Fibroblast of lung (primary cell): ENCODE results near the gene PACS2. TPM values are rescaled to one million over a fixed set of nuclear protein-coding genes. Genes with fewer than 3 reads are reported as not detected.

Source experiments
- DNase-seq, 2 donors: peaks; one replicate each; pipeline versions ENCODE4 v3.0.0 to v3.0.0-alpha.2; 2010; ENCODE audit warnings: low read depth in 2 of 2
- H2AFZ ChIP-seq: 2 replicates; pipeline ENCODE4 v1.5.1; 2012; ENCODE audit warnings: low read length, control low read depth, inconsistent platforms
- H3K27ac ChIP-seq: 2 replicates; pipeline ENCODE4 v1.5.1; 2011; ENCODE audit warnings: low read length, control low read depth; ENCODE audit not compliant: insufficient read depth
- H3K27me3 ChIP-seq: 2 replicates; pipeline ENCODE4 v1.5.1; 2011; ENCODE audit warnings: mild to moderate bottlenecking, low read length; ENCODE audit not compliant: control insufficient read depth, insufficient read depth
- H3K36me3 ChIP-seq: 2 replicates; pipeline ENCODE4 v1.5.1; 2011; ENCODE audit warnings: low read length; ENCODE audit not compliant: control insufficient read depth, insufficient read depth
- H3K4me1 ChIP-seq: 2 replicates; pipeline ENCODE4 v1.5.1; 2011; ENCODE audit warnings: low read length; ENCODE audit not compliant: control insufficient read depth, insufficient read depth; ENCODE audit errors: extremely low read depth
- H3K4me2 ChIP-seq: 2 replicates; pipeline ENCODE4 v1.5.1; 2011; ENCODE audit warnings: low read length, control low read depth; ENCODE audit not compliant: insufficient read depth; ENCODE audit errors: extremely low read depth
- H3K4me3 ChIP-seq, 4 experiments: fragments of 200-600 bp in 1 of 4; sonication (generic) in 1 of 4; replicated peaks in 1 of 4; 2 replicates each; pipeline ENCODE4 v1.5.1; 2011 to 2016; ENCODE audit warnings: low read length in 4 of 4, low read depth in 3 of 4, mild to moderate bottlenecking in 3 of 4, control low read depth in 2 of 4, inconsistent platforms in 1 of 4, mixed read lengths in 1 of 4; ENCODE audit not compliant: insufficient read depth in 1 of 4; ENCODE audit errors: control extremely low read depth in 1 of 4
- H3K79me2 ChIP-seq: 2 replicates; pipeline ENCODE4 v1.5.1; 2012; ENCODE audit warnings: mild to moderate bottlenecking, low read length, inconsistent platforms; ENCODE audit not compliant: control insufficient read depth, insufficient read depth
- H3K9ac ChIP-seq: 2 replicates; pipeline ENCODE4 v1.5.1; 2011; ENCODE audit warnings: mild to moderate bottlenecking, low read length, control low read depth; ENCODE audit not compliant: insufficient read depth
- H3K9me3 ChIP-seq: 2 replicates; pipeline ENCODE4 v1.5.1; 2012; ENCODE audit warnings: low read depth, low read length; ENCODE audit not compliant: control insufficient read depth, insufficient read depth
- H4K20me1 ChIP-seq: 2 replicates; pipeline ENCODE4 v1.5.1; 2011; ENCODE audit warnings: low read length; ENCODE audit not compliant: control insufficient read depth, insufficient read depth; ENCODE audit errors: extremely low read depth
- CTCF ChIP-seq, 2 donors: IDR thresholded peaks in 1 of 2; conservative IDR thresholded peaks in 1 of 2; 1 replicate in 1 of 2; 2 replicates in 1 of 2; pipeline ENCODE4 v1.5.1; 2011 to 2012; ENCODE audit warnings: low read length in 2 of 2, control low read depth in 1 of 2, inconsistent platforms in 1 of 2, low read depth in 1 of 2, mild to moderate bottlenecking in 1 of 2
- EZH2 ChIP-seq: IDR thresholded peaks from 2 replicates; pipeline ENCODE4 v1.5.1; 2012; ENCODE audit warnings: low read length, control low read depth, mild to moderate bottlenecking; ENCODE audit errors: missing control alignments
- polyA plus RNA-seq, 2 donors: library from polyadenylated mRNA; depleted of rRNA in 1 of 2; stranded (reverse) in 1 of 2; unstranded in 1 of 2; fragments of >200 nt; gene quantifications; 2 replicates each; pipeline ENCODE4 v1.2.1, GENCODE V29; 2011 to 2012; ENCODE audit warnings: missing spikeins in 1 of 2
- total RNA-seq: library from RNA; depleted of rRNA; stranded (reverse); fragments of >200 nt; gene quantifications from 2 replicates; pipeline ENCODE4 v1.2.1, GENCODE V29; 2014

PACS2 gene
- total and polyA plus RNA-seq, 2 donors (not counting 1 experiment from before 2014, with no cell fraction given) = 20.3 to 52.5 TPM

GRCh38 chr14:105430042-105430441, 115.5 kb downstream of the PACS2 start:
- H3K27me3 ChIP-seq = no peaks in the 10 kb centered on the region
- H3K79me2 ChIP-seq = peaks cover 67% of the 10 kb centered on the region
- H4K20me1 ChIP-seq = no peaks in the 10 kb centered on the region
- no peaks in the 10 kb centered on the region for H3K9me3 ChIP-seq
- H3K9ac ChIP-seq = no peak overlapping the region
- no peak overlapping the region for H3K4me2 ChIP-seq
- TF ChIP-seq EZH2 (no peak), CTCF (conservative IDR thresholded peaks at IDR 0.05 in 1 of 2, IDR thresholded peaks at IDR 0.05 in 1 of 2; ENCODE audit: low read depth in 1 of 2, low read length in 2 of 2) (no peak)
- H3K36me3 ChIP-seq = peaks cover 3% of the 10 kb centered on the region
- no peak overlapping the region for H3K4me3 ChIP-seq
- no peak overlapping the region for H3K27ac ChIP-seq
- no peak for DNase-seq
- no peak overlapping the region for H2AFZ ChIP-seq
- H3K4me1 ChIP-seq = no peaks in the 10 kb centered on the region

GRCh38 chr14:105430565-105430964, 116.0 kb downstream of the PACS2 start:
- Histone ChIP-seq H4K20me1 (no peaks in the 10 kb centered on the region), H3K4me1 (no peaks in the 10 kb centered on the region), H3K9me3 (no peaks in the 10 kb centered on the region), H2AFZ (no peak overlapping the region), H3K9ac (no peak overlapping the region), H3K4me2 (peak overlapping the region; percentile 56), H3K4me3 (no peak overlapping the region), H3K27ac (no peak overlapping the region), H3K27me3 (no peaks in the 10 kb centered on the region), H3K79me2 (peaks cover 67% of the 10 kb centered on the region), H3K36me3 (peaks cover 3% of the 10 kb centered on the region)
- DNase-seq = peak; percentile 69 to 76
- no peak for TF ChIP-seq EZH2
- no peak for TF ChIP-seq CTCF (conservative IDR thresholded peaks at IDR 0.05 in 1 of 2, IDR thresholded peaks at IDR 0.05 in 1 of 2; ENCODE audit: low read depth in 1 of 2, low read length in 2 of 2)

- Histone ChIP-seq H4K20me1 (no peaks in the 10 kb centered on the region), H3K27ac (no peak overlapping the region)
- TF ChIP-seq EZH2 (no peak), CTCF (conservative IDR thresholded peaks at IDR 0.05 in 1 of 2, IDR thresholded peaks at IDR 0.05 in 1 of 2; ENCODE audit: low read depth in 1 of 2, low read length in 2 of 2) (no peak)
These were observed 116.7 kb downstream of the PACS2 start for GRCh38 chr14:105431256-105431655.

More at GRCh38 chr14:105431256-105431655, 116.7 kb downstream of the PACS2 start:
- peaks cover 3% of the 10 kb centered on the region for H3K36me3 ChIP-seq
- DNase-seq = no peak
- H2AFZ ChIP-seq = no peak overlapping the region
- peaks cover 67% of the 10 kb centered on the region for H3K79me2 ChIP-seq
- H3K4me2 ChIP-seq = no peak overlapping the region
- no peak overlapping the region for H3K9ac ChIP-seq
- H3K4me3 ChIP-seq = no peak overlapping the region
- no peaks in the 10 kb centered on the region for H3K27me3 ChIP-seq
- no peaks in the 10 kb centered on the region for H3K4me1 ChIP-seq
- no peaks in the 10 kb centered on the region for H3K9me3 ChIP-seq
